Stimulated activated CD8-positive, alpha-beta memory T cell treated with anti-CD3 and anti-CD28 coated beads, Interleukin-7, amount 100 ng/mL, for 4 hours (primary cell): ENCODE data around the gene OPA3.
"Not testable (repeated sequence)": the region's sequence is repeated elsewhere in the genome, so short reads cannot be mapped to it uniquely, and the experiment has no call there.

Experiments
- DNase-seq, 2 donors: peaks; one replicate each; pipeline ENCODE4 v3.0.0-alpha.2; 2020; ENCODE audit warnings: low read depth in 2 of 2

The OPA3 gene

GRCh38 chr19:45522010-45522941 is 62.3 kb downstream of the OPA3 start:
- DNase-seq = no peak

GRCh38 chr19:45518469-45518826 is 66.2 kb downstream of the OPA3 start:
- DNase-seq = no peak

- no peak for DNase-seq
Measured at GRCh38 chr19:45517641-45518468, 66.7 kb downstream of the OPA3 start.

GRCh38 chr19:45517238-45517637 is 67.4 kb downstream of the OPA3 start:
- DNase-seq = no peak

DNA sequence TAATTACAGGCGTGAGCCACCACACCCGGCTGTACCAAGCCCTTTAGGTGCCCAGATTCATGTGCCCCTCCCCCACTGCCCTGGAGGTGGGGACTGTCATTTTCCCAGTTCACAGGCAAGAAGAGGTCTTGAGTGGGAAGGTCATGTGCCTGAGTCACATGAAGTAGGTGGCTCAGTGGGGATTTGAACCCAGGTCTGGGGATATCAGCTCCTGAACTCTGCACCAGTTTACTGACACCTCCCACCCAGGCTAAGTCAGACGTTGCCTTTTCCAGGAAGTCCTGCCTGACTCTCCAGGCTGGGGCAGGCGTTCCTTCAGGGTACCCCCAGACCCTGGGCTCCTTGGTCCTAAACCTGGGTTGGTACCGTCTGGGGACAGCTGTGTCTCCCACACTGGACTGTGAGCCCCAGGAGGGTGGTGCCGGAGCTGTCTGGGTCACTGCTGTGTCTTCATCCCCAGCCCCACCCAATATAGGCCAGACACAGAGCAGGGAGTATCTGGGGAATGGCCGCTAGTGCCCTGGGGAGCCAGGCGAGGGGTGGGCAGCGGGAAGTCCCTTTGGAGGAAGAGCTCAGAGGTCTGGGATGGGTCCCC is 68.7 kb downstream of the OPA3 start:
- DNase-seq = peak in 1 of 2 donors; percentile 30

DNA sequence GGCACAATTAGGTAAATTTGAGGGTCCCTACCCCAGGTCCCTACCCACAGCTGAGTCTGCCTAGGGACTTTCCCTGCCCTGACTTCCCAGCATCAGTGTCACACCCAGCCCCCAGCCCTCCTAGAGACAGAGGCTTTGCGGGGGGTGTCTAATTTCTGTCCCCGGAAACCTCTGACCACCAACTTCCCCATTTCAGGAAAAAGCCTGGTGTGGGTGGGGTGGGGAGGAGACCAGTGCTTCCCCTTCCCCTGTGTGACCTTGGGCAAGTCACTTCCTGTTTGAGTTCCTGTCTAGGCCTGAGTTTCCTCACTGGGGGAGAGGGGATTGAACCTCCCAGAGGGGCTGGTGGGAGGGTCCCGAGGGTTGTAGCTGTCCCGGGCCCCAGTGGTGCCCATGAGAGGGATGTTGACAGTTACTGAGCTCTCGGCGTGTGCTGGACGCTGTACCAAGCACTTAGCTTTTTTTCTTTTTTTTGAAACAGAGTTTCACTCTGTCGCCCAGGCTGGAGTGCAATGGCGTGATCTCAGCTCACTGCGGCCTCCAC is 69.4 kb downstream of the OPA3 start:
- peak in 1 of 2 donors; percentile 44 for DNase-seq

DNA sequence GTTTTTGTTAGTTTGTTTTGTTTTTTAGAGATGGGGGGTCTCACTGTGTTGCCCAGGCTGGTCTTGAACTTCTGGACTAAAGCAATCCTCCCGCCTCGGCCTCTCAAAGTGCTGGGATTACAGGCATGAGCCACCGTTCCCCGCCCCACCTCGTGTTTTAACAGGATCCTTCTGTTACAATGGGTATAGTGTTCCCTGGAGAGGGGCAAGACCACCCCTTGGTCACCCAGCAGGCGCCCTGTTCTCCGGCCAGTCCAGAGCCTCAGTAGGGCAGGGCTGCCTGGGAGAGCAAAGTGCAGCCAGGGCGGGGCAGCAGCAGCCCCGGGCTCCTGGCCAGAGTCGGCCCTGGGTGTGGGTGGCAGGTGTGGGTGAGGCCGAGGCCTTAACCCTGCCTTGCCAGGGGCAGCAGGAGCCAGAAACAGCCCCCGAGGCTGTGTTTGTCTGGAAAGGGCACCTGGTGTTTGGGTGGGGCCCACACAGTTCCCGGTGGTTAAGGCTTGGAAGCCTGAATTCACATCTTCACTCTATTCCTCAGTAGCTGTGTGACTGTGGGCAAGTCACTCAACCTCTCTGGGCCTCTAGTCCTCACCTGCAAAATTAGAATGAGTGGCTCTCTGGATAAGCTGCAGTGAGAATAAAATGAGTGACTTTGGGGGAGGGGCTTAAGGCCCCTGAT is 70.1 kb downstream of the OPA3 start:
- no peak for DNase-seq

- no peak for DNase-seq
Measured at GRCh38 chr19:45512881-45513483, 71.6 kb downstream of the OPA3 start.

GRCh38 chr19:45511074-45511473 is 73.5 kb downstream of the OPA3 start:
- no peak for DNase-seq

GRCh38 chr19:45510352-45510751 is 74.2 kb downstream of the OPA3 start:
- DNase-seq = not testable (repeated sequence)

- DNase-seq = no peak
Measured at GRCh38 chr19:45509692-45510015, 74.9 kb downstream of the OPA3 start.

DNA sequence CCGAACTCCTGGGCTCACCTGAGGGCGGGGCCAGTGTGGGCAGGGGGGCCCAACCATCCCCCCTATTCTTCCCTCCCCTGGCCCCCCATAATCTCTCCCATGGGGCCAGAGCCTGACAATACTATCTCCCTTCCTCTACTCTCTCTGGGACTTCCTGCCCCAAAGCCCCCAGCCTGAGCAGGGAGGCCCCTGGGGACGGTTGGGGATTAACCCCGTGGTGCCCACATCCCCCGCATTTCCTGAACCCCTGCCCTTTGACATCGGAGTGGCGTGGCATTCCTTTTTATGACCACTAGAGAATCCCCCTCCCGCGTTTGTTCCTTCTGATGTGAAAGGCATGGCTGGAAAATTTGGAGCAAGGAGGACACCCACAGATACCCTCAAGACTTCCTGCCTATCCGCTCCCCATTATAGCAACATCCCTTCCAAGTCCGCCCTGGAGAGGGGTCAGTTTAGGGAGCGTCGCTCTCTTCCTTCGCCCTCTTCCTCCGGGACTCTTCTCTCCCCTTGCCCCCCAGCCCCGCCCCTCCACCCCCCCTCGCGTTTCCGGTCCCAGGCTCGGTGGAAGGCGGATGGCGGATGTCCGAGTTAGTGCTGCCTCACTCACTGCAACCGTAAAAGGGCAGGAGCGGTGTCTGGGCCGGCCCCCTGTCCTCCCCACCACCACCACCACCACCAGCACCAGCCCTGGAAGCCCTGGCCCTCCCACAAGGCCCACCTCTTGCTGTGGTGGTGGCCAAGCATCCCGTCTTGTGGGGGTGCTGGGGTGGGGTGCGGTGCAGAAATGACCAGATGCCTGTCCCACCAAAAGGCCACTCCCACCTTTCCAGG is 75.5 kb downstream of the OPA3 start:
- DNase-seq = no peak

GRCh38 chr19:45508417-45508860 is 76.2 kb downstream of the OPA3 start:
- peak in 1 of 2 donors; percentile 61 for DNase-seq

- DNase-seq = no peak
Measured at GRCh38 chr19:45507872-45508416, 76.7 kb downstream of the OPA3 start.

- DNase-seq = peak; percentile 87 to 90
Measured at GRCh38 chr19:45506989-45507871, 77.4 kb downstream of the OPA3 start, which contains the start of gene VASP. Gene VASP, plus strand, starts transcription at chr19:45507479. Its CDS starts 293 bp downstream, at chr19:45507772.

DNA sequence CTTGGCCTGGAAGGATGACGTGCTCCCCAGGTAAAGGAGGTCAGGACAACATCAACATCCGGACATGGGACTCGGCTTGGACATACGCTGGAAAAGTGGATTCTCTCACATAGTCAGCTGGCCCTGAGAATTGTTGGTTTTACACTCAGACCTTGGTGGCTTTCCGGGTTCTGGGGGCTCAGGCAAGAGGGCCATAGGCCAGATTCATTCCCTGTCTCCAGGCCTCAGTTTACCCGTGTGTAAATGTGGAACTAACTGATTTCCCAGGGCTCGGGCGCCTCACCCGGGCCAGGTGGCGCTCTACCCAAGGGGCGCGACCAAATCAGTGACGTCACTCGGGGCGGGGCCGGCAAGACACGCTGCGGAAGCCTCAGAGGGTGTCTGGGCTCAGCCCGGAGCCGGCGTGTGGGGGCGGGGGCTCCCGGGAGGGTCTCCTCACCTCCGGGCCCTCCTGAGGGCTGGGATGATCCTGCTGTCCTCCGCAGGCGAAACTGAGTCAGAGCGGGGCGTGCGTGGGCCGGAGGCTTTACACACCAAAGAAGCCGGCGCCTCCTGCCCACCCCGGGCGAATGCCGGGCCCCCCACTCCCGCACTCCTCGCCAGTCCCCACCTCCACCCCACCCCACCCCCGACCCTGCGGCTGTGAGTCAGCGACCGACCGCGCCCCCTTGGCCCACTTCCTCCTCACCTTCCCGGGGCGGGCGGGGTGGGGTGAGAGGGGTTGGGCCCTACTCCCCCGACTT is 78.2 kb downstream of the OPA3 start:
- DNase-seq = peak; percentile 98 to 100

DNA sequence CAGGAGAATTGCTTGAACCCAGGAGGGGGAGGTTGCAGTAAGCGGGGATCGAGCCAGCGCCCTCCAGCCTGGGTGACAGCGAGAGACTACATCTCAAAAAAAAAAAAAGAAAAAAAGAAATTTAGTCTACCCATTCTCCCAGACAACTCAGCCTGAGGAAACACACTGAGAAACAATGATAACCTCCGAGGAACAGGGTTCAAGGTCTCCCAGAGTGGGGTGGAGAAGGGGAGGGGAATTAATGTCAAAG is 78.7 kb downstream of the OPA3 start:
- DNase-seq = no peak
